Left colon (tissue), 2 donors: Measurements from ENCODE around the gene PAGR1. TPM values are rescaled to one million over a fixed set of nuclear protein-coding genes. Genes with fewer than 3 reads are reported as not detected.

Experiments
- ATAC-seq: fragments of 200-7000 bp; cut with Tn5 transposase; one replicate; pipeline ENCODE4 v1.9.1; 2020; ENCODE audit warnings: mild to moderate bottlenecking, moderate library complexity
- DNase-seq, 2 donors: peaks; one replicate each; pipeline ENCODE4 v3.0.0-alpha.2; 2020
- intact Hi-C, 2 donors: fragments of 100-400 bp; cut with DNase I in 1 of 2; cut with micrococcal nuclease in 1 of 2; formaldehyde crosslinking; loops; one replicate each; pipeline versions ENCODE4 v1.11.2 to v1.14.0; 2022; cut with DNase I, micrococcal nuclease
- total RNA-seq, 2 donors: library from RNA; stranded (reverse); fragmentation: NEBNext Ultra II Directional; extraction: Animal tissue kit (Norgen Biotek cat#: 25700); gene quantifications; one replicate each; pipeline ENCODE4 v1.2.1, GENCODE V29; 2021
- donor health status: DM: no; HTN: no; CAD: no.
- donor health status: DM: yes; HTN: yes; CAD: no.

Gene PAGR1
- total RNA-seq, 2 donors from 2014 or later: 16.8 to 17.4 TPM

DNA sequence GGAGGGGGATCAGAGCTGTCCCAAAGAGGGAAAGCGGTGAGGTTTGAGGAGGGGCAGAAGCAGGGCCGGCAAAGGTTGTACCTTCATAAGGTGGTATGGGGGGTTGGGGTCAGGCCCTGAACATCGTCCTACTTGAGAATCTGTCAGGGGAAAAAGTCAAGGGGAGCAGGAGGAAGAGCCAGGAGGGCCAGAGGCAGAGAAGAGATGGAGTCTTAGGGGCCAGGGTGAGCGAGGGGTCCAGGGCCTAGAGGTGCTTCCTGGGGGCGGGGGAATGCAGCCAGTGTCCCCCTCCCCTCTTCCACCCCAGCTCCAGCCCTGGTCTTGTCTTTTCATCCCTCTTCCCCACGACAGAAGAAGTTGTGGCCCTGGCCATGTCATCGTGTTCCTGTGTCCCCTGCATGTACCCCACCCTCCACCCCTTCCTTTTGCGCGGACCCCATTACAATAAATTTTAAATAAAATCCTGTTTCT, 5.2 kb upstream of the PAGR1 start:
- intact Hi-C loops: no loop called here
- no peak for ATAC-seq
- DNase-seq: no peak

DNA sequence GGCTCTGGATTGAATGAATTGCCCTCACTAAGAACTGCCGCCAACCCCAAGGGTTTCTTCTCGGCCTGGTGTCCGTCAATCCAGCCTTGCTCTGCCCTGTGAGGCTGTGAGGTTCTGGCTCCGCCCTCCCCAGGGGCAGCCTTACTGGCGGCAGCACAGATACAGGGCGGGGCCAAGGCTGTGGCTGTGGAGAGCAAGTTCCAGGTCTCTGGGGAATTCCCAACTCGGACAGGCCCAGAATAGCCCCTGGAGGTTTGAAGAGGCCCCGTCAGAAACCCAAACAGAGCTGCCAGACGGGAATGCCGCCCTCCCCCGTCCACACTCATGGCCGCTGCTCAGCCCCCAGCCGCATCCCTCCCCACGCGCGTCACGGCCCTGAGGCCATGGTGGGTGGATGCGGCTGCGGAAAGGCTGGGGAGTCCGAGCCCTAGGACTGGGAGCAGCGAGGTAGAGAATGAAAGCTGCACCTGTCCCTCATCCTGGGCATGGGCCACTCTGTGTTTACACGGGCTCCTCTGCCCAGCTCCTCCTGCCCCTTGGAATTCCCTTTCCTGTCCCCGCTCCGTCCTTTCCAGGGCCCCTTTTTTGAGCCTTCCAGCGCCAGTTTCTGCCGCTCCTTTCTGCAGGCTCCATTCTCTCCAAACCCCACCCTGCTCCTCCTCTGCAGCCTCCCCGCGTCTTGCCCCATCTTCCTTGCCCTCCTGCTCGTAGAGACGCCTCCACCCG, 4.6 kb upstream of the PAGR1 start:
- intact Hi-C loops: no loop called here
- DNase-seq: peak; percentile 95 to 98
- ATAC-seq: peak; percentile 55

GRCh38 chr16:29811896-29812665, 3.9 kb upstream of the PAGR1 start, which contains the start of gene PRRT2:
TSS of gene PRRT2 (plus strand) at chr16:29812193. CDS start at chr16:29813055, 862 bp downstream.
- intact Hi-C loops: no loop called here
- peak; percentile 63 to 69 for DNase-seq
- ATAC-seq: no peak

DNA sequence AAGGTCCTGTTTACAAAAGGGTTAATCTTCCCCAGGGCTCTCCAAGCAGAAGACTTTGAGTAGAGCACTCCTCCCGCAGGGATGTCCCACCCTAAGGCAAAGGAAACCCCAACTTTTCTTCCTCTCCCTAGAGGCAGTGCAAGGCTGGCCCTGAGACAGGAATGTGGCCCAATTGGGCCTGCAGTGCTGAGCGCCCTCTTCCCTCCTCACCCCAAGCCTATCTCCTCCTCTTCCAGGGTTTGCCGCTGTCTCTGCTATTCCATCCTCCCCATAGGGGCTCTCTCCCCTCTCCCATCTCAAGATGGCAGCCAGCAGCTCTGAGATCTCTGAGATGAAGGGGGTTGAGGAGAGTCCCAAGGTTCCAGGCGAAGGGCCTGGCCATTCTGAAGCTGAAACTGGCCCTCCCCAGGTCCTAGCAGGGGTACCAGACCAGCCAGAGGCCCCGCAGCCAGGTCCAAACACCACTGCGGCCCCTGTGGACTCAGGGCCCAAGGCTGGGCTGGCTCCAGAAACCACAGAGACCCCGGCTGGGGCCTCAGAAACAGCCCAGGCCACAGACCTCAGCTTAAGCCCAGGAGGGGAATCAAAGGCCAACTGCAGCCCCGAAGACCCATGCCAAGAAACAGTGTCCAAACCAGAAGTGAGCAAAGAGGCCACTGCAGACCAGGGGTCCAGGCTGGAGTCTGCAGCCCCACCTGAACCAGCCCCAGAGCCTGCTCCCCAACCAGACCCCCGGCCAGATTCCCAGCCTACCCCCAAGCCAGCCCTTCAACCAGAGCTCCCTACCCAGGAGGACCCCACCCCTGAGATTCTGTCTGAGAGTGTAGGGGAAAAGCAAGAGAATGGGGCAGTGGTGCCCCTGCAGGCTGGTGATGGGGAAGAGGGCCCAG, 3.0 kb upstream of the PAGR1 start:
- ATAC-seq (no peak), DNase-seq (no peak)
- intact Hi-C loops: no loop called here

GRCh38 chr16:29813644-29814562, 2.0 kb upstream of the PAGR1 start:
- no peak for DNase-seq
- intact Hi-C loops: no loop called here
- no peak for ATAC-seq

DNA sequence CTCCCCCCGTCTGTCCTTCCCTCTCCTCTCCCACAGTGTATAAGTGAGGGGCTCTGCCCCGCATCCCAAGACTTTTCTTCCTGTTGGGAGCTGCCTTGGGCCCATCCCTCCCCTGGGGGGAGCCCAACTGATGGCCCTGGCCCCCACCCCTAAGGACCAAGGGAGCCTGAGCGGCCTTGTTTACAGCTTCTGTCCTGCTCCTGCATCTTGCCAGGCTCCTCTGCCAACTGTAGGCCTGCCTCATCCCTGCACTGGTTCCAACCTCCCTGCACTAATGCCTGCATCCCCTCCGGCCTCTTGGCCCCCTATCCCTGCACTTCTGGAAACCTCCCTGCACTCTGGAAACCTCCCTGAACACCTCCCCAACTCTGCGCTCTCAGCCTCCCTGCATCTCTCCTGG, 1.4 kb upstream of the PAGR1 start:
- ATAC-seq (no peak), DNase-seq (no peak)
- intact Hi-C loops: no loop called here

DNA sequence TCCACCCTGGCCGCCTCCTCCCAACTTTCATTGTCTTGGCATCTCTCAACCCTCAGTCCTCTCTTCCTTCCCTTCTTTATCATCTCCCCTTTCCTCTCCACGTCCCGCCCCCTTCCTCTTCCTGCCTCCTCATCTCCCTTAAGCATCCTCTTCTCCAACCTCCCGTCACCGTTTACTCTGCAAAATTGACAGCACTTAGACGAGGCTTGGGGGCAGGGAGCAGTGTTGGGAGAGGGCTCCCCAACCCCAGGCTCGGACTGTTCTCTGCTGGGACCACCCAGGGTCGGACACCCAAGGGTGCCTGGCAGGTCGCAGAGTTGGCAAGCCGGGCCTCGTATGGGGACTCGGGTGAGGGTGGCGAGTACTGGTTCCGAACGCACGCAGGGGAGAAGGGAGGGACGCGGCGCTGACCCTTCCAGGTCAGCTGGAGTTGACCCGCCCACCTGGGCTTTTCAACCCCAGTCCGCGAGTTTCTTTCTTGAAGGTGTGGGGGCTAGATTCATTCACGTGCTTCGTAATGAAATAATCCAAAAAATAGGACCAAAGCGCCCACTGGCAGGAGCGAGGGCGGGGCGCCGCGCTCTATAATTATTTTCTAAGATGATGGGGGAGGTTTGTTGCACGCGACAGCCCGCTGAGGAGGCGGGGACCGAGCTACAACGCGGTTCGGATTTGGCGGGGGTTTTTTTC, 775 bp upstream of the PAGR1 start:
- ATAC-seq (no peak), DNase-seq (peak; percentile 59 to 68)
- intact Hi-C loops: no loop called here

DNA sequence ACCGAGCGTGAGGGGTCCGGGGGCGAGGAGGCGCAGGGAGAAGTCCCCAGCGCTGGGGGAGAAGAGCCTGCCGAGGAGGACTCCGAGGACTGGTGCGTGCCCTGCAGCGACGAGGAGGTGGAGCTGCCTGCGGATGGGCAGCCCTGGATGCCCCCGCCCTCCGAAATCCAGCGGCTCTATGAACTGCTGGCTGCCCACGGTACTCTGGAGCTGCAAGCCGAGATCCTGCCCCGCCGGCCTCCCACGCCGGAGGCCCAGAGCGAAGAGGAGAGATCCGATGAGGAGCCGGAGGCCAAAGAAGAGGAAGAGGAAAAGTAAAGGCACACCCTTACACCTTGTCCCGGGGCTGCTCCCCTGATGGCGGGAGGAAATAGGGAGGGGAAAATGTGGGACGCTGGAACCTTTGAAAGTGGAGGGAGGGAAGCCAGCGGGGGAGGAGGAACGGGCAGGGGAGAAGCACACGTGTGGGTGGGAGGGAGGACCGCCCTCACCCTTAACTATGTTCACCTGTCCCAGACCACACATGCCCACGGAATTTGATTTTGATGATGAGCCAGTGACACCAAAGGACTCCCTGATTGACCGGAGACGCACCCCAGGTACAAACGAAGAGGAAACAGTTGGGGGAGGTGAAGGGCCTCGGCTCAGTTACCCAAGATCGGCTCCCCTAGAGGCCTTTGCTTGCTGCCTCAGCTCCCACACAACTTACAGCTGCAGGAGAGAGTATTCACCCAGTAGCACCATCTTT, 916 bp downstream of the PAGR1 start:
- intact Hi-C loops: no loop called here
- DNase-seq (peak; percentile 74), ATAC-seq (peak; percentile 23)

DNA sequence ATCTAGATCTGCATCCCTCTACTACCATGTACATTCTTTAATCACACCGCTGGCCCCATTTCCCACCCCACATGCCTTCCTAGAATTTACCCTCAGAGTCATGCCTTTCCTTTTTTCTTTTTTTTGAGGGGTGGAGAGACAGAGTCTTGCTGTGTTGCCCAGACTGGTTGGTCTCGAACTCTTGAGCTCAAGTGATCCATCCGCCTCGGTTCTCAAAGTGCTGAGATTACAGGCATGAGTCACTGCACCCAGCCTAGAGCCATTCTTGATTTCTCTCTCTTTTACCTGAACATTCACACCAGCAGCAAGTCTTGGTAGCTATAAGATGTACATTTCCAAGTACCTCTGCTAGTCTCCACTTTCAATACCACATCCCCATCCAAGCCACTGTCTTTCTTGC, 2.1 kb downstream of the PAGR1 start:
- ATAC-seq: no peak

GRCh38 chr16:29819506-29819905, 3.6 kb downstream of the PAGR1 start:
- DNase-seq (peak; percentile 53 to 61), ATAC-seq (peak; percentile 16)
- intact Hi-C loops: no loop called here

More for the DNA sequence above, 2.1 kb downstream of the PAGR1 start:
- DNase-seq: no peak
- intact Hi-C loops: no loop called here

- intact Hi-C loops: no loop called here
- peak; percentile 45 for ATAC-seq
- DNase-seq: peak; percentile 85 to 87
Observed at GRCh38 chr16:29820271-29820701, 4.3 kb downstream of the PAGR1 start, which contains the start of gene MVP. TSS of gene MVP (plus strand) at chr16:29820462. CDS start at chr16:29830550, 10,088 bp downstream.

- ATAC-seq: peak; percentile 63
Observed at GRCh38 chr16:29820730-29821642, 5.0 kb downstream of the PAGR1 start.

DNA sequence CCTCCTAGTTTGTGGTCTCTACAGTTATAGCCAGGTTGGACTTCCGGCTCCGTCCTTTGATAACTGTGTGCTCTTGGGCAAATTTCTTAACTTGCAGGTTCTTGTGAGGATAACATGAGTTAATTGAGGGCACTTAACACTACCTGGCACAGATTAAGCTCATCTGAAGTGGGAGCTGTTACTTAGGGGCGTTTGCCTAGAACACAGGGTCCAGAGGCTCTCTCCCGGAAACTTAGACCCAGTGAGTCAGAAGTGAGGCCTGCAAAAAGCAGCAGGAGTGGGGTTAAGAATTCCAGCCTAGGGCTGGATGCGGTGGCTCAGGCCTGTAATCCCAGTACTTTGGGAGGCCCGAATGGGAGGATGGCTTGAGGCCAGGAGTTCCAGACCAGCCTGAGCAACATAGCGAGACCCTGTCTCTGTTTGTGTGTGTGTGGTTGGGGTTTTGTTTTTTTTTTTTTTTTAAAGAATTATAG, 5.7 kb downstream of the PAGR1 start:
- DNase-seq (peak; percentile 49 to 80), ATAC-seq (peak; percentile 39)
- intact Hi-C loops: loop anchor here in 1 of 2 donors (2.0 kb wide), 1 partner anchor 27 kb away; no protein-coding TSS in a partner anchor

More at GRCh38 chr16:29820730-29821642, 5.0 kb downstream of the PAGR1 start:
- intact Hi-C loops: no loop called here
- peak; percentile 89 to 94 for DNase-seq

DNA sequence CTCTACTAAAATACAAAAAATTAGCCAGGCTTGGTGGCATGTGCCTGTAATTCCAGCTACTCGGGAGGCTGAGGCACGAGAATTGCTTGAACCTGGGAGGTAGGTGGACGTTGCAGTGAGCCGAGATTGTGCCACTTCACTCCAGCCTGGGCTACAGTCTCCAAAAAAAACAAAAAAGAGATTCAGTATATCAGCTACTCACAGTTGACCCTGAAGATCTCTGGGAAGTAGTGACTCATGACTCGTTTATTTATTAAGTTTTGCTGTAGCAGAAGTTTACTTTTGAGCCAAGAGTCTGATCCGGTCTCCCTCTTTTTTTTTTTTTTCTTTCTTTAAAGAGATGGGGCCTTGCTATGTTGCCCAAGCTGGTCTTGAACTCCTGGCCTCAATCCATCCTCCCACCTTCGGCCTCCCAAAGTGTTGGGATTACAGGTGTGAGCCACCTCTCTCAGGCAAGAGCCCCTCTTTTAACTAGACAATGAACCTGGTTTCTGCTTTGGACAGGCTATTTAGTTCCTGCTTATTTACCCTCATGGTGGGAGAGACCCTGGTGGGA, 8.7 kb downstream of the PAGR1 start:
- no peak for ATAC-seq
- DNase-seq: no peak
- intact Hi-C loops: no loop called here
